Hepatocyte (in vitro differentiated cells): ENCODE measurements around the gene TMC2. TPM values are rescaled to one million over a fixed set of nuclear protein-coding genes. Genes with fewer than 3 reads are reported as not detected.
"Not testable (repeated sequence)": the region's sequence is repeated elsewhere in the genome, so short reads cannot be mapped to it uniquely, and the experiment has no call there.

Source experiments
- DNase-seq: peaks from one replicate; pipeline ENCODE4 v3.0.0-alpha.2; 2016; ENCODE audit warnings: low spot score
- H2AFZ ChIP-seq: fragments of 200-600 bp; sonication (generic); 2 replicates; pipeline ENCODE4 v1.6.0; 2016; ENCODE audit warnings: antibody characterized with exemption, mild to moderate bottlenecking
- H3K27ac ChIP-seq: fragments of 200-600 bp; sonication (generic); 2 replicates; pipeline ENCODE4 v1.5.1; 2016; ENCODE audit warnings: mild to moderate bottlenecking
- H3K27me3 ChIP-seq: fragments of 200-600 bp; sonication (generic); 2 replicates; pipeline ENCODE4 v1.6.1; 2016
- H3K36me3 ChIP-seq: fragments of 200-600 bp; sonication (generic); replicated peaks from 2 replicates; pipeline ENCODE4 v1.5.1; 2016; ENCODE audit warnings: low read depth; ENCODE audit not compliant: insufficient read depth
- H3K4me1 ChIP-seq: fragments of 200-600 bp; sonication (generic); 2 replicates; pipeline ENCODE4 v1.5.1; 2016; ENCODE audit warnings: mild to moderate bottlenecking, moderate library complexity; ENCODE audit not compliant: insufficient read depth
- H3K4me2 ChIP-seq: fragments of 200-600 bp; sonication (generic); 2 replicates; pipeline ENCODE4 v1.6.0; 2016
- H3K4me3 ChIP-seq: fragments of 200-600 bp; sonication (generic); 2 replicates; pipeline ENCODE4 v1.5.1; 2016; ENCODE audit warnings: mild to moderate bottlenecking
- H3K79me2 ChIP-seq: fragments of 200-600 bp; sonication (generic); 2 replicates; pipeline ENCODE4 v1.6.0; 2017; ENCODE audit warnings: mild to moderate bottlenecking
- H3K9me2 ChIP-seq: fragments of 200-600 bp; sonication (generic); replicated peaks from 2 replicates; pipeline ENCODE4 v1.6.0; 2017; ENCODE audit warnings: mild to moderate bottlenecking; ENCODE audit not compliant: insufficient read depth
- H3K9me3 ChIP-seq: fragments of 200-600 bp; sonication (generic); 2 replicates; pipeline ENCODE4 v1.5.1; 2016; ENCODE audit warnings: low read depth, mild to moderate bottlenecking
- H4K20me1 ChIP-seq: fragments of 200-600 bp; sonication (generic); 2 replicates; pipeline ENCODE4 v1.6.0; 2016; ENCODE audit warnings: mild to moderate bottlenecking; ENCODE audit not compliant: insufficient read depth, poor library complexity, severe bottlenecking
- EZH2 ChIP-seq: fragments of 200-600 bp; sonication (generic); IDR thresholded peaks from 2 replicates; pipeline ENCODE4 v1.6.1; 2016; ENCODE audit warnings: antibody characterized with exemption, mild to moderate bottlenecking, borderline replicate concordance
- EZH2phosphoT487 ChIP-seq: fragments of 200-600 bp; sonication (generic); IDR thresholded peaks from one replicate; pipeline ENCODE4 v1.6.1; 2018; ENCODE audit warnings: antibody characterized with exemption, mild to moderate bottlenecking, low read depth, moderate library complexity; ENCODE audit not compliant: unreplicated experiment, severe bottlenecking
- WGBS: methylation state at CpG from one replicate; pipeline ENCODE4 v1.1.6; 2016; ENCODE audit warnings: low lambda C conversion rate; ENCODE audit errors: missing lambda C conversion rate; 5-methylcytosine and 5-hydroxymethylcytosine counted together
- polyA plus RNA-seq: library from polyadenylated mRNA; unstranded; fragments of >200 nt; fragmentation: Nextera tagmentation; extraction: Ambion mirVana; gene quantifications from 2 replicates; pipeline ENCODE4 v1.2.1, GENCODE V29; 2016
- total RNA-seq: library from RNA; depleted of rRNA; stranded (reverse); fragments of >200 nt; gene quantifications from 2 replicates; pipeline ENCODE4 v1.2.3, GENCODE V29; 2014
- TF ChIP-seq, protein P1 (sequence below): fragments of 200-600 bp; sonication (generic); IDR thresholded peaks from 2 replicates; pipeline ENCODE4 v1.5.1; 2016; ENCODE audit warnings: antibody characterized with exemption, mild to moderate bottlenecking; ENCODE audit not compliant: poor library complexity

The TMC2 gene
- total and polyA plus RNA-seq, 2 experiments from 2014 or later = not detected

DNA sequence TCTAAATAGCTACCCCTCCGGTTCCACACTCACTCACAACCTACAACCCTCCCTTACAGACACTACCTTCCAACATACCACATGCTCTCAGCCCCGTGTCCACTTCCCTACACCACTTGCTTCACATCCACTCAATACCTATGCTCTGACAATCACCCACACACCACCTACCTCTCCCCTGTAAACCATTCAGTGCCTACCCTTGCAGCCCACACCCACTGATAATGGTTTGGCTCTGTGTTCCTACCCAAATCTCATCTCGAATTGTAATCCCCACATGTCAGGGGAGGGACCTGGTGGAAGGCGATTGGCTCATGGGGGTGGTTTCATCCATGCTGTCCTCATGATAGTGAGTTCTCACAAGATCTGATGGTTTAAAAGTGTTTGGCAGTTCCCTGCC is 17.8 kb upstream of the TMC2 start:
- Histone ChIP-seq H3K79me2 (no peaks in the 10 kb centered on the region), H3K9me3 (no peaks in the 10 kb centered on the region), H3K9me2 (no peaks in the 10 kb centered on the region), H3K27me3 (no peaks in the 10 kb centered on the region), H3K27ac (no peak overlapping the region), H3K36me3 (no peaks in the 10 kb centered on the region), H4K20me1 (no peaks in the 10 kb centered on the region), H3K4me1 (no peaks in the 10 kb centered on the region), H2AFZ (no peak overlapping the region), H3K4me2 (no peak overlapping the region), H3K4me3 (no peak overlapping the region)
- DNase-seq = no peak
- TF ChIP-seq, protein P1, sequence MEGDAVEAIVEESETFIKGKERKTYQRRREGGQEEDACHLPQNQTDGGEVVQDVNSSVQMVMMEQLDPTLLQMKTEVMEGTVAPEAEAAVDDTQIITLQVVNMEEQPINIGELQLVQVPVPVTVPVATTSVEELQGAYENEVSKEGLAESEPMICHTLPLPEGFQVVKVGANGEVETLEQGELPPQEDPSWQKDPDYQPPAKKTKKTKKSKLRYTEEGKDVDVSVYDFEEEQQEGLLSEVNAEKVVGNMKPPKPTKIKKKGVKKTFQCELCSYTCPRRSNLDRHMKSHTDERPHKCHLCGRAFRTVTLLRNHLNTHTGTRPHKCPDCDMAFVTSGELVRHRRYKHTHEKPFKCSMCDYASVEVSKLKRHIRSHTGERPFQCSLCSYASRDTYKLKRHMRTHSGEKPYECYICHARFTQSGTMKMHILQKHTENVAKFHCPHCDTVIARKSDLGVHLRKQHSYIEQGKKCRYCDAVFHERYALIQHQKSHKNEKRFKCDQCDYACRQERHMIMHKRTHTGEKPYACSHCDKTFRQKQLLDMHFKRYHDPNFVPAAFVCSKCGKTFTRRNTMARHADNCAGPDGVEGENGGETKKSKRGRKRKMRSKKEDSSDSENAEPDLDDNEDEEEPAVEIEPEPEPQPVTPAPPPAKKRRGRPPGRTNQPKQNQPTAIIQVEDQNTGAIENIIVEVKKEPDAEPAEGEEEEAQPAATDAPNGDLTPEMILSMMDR = no peak
- TF ChIP-seq EZH2 (no peak), EZH2phosphoT487 (no peak)
- 80% methylated on average over 4 of the region's 4 CpGs for WGBS

DNA sequence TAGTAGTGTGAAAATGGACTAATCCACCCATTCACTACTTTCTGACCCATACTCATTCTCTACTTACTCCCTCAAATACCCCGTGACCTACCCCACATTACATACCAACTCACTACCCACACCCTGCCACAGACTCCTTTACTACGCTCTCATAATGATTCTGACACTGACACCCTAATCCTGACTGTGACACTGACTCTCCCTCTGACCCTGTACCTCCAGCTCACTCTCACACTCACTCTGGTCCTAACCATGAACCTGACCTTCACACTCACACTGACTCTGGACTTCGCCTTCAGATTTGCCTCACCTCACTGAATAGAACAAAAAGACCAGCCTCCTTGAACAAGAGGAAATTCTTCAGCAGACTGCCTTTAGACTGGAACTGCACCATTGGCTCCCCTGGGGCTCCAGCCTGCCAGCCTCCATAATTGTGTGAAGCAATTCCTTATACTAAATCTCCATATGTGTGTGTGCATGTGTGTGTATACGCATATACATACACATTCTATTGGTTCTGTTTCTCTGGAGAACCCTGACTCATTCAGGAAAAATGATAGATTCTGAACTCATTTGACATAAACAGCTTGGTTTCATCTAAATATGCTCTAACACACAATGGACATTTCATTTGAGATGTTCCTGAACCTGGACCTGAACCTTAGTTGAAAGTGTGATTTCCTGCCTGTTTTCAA is 17.1 kb upstream of the TMC2 start:
- DNase-seq = no peak
- H3K27me3 ChIP-seq = no peaks in the 10 kb centered on the region
- no peak overlapping the region for H3K27ac ChIP-seq
- H3K9me2 ChIP-seq = no peaks in the 10 kb centered on the region
- WGBS = 83% methylated on average over 4 of the region's 4 CpGs
- no peaks in the 10 kb centered on the region for H4K20me1 ChIP-seq
- no peaks in the 10 kb centered on the region for H3K4me1 ChIP-seq
- H3K4me3 ChIP-seq = no peak overlapping the region
- H2AFZ ChIP-seq = no peak overlapping the region
- H3K36me3 ChIP-seq = no peaks in the 10 kb centered on the region
- H3K9me3 ChIP-seq = no peaks in the 10 kb centered on the region
- H3K4me2 ChIP-seq = no peak overlapping the region
- TF ChIP-seq, protein P1 = no peak
- TF ChIP-seq EZH2phosphoT487 (no peak), EZH2 (no peak)
- no peaks in the 10 kb centered on the region for H3K79me2 ChIP-seq

DNA sequence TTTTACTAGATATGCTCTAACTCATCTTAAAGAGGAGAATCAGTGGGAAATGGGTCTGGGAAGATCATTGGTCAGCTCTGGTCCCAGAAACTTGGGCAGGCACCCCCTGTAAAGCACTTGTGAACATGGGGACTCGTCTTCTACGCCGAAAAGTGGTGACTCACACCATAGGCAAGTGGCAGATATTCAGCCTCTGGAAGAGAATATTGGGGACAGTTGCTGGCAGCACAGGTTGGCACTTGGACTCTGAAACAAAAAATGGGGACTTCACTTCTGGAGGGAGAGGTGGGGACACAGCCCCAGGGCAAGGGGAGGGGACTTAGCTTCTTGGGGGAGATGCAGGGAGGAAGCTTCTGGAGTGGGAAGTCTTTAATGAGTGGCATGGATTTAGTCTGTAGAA is 15.8 kb upstream of the TMC2 start:
- Histone ChIP-seq H3K27ac (no peak overlapping the region), H3K79me2 (no peaks in the 10 kb centered on the region), H3K4me2 (no peak overlapping the region), H3K9me2 (no peaks in the 10 kb centered on the region), H3K4me1 (peaks cover 3% of the 10 kb centered on the region), H2AFZ (no peak overlapping the region), H3K27me3 (no peaks in the 10 kb centered on the region), H3K9me3 (no peaks in the 10 kb centered on the region), H3K36me3 (no peaks in the 10 kb centered on the region), H3K4me3 (no peak overlapping the region), H4K20me1 (no peaks in the 10 kb centered on the region)
- DNase-seq = no peak
- TF ChIP-seq EZH2 = no peak
- no peak for TF ChIP-seq EZH2phosphoT487
- 97% methylated on average over 3 of the region's 3 CpGs for WGBS

DNA sequence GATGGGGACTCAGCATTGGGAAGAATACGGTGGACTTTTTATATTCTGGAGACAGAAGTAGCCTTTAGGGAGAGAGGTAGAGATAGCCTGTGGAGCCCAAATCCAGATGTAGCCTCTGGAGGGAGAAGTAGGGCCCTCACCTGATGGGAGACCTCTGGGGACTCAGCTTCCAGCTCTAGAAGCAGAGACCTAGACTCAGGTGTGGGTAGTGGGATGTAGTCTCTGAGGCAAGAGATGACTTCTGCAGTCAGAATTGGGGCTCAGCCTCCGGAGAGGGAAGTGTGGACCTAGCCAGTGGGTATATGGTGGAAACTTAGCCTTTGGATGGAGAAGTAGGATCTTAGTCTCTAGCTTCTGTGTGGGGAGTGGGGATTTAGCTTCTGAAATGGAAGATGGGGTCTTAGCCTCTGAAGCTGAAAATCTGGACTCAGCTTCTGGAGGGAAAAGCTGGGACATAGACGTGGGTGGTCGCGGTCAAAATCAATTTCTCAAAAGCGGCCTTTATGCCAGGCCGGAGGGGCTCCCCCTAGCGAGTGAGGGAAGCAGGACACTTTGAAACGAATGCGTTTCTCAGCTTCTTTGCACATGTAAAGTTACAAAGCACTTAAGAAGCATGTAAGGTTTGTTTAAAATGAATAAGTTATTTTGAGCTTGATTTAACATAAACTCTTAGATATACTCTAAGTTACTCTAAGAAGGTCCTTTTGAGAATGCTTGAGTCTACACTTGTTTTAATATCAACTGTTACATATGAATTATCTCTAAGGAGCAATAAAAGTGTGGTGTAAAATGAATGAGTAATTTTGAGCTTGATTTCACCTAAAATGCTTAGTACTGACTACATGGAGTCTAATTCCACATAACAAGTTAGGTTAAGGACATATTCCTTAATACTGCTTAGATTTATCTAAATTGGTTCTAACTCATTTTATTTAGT is 14.7 kb upstream of the TMC2 start:
- no peak overlapping the region for H3K27ac ChIP-seq
- H3K9me2 ChIP-seq = no peaks in the 10 kb centered on the region
- no peaks in the 10 kb centered on the region for H3K9me3 ChIP-seq
- DNase-seq = peak; percentile 56
- H3K4me1 ChIP-seq = peaks cover 3% of the 10 kb centered on the region
- H3K4me2 ChIP-seq = no peak overlapping the region
- no peaks in the 10 kb centered on the region for H4K20me1 ChIP-seq
- H3K36me3 ChIP-seq = no peaks in the 10 kb centered on the region
- no peaks in the 10 kb centered on the region for H3K79me2 ChIP-seq
- H2AFZ ChIP-seq = no peak overlapping the region
- H3K4me3 ChIP-seq = no peak overlapping the region
- WGBS = 23% methylated on average over 10 of the region's 10 CpGs
- no peaks in the 10 kb centered on the region for H3K27me3 ChIP-seq
- no peak for TF ChIP-seq EZH2
- TF ChIP-seq, protein P1 = peak; percentile 70

DNA sequence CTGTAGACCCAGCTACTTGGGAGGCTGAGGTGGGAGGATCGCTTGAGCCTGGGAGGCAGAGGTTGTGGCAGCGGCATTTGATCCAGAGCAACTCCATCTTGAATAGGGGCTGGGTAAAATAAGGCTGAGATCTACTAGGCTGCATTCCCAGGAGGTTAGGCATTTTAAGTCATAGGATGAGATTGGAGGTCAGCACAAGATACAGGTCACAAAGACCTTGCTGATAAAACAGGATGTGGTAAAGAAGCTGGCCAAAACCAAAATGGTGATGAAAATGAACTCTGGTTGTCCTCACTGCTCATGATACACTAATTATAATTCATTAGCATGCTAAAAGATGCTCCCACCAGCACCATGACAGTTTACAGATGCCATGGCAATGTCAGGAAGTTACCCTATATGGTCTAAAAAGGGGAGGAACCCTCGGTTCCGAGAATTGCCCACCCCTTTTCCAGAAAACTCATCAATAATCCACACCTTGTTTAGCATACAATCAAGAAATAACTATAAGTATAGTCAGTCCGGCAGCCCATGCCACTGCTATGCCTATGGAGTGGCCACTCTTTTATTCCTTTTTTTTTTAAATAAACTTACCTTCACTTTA is 13.4 kb upstream of the TMC2 start:
- not testable (repeated sequence) for H4K20me1 ChIP-seq, H3K4me3 ChIP-seq, H3K9me2 ChIP-seq, H3K79me2 ChIP-seq, H3K27ac ChIP-seq, H3K36me3 ChIP-seq, H3K4me2 ChIP-seq, DNase-seq, H3K9me3 ChIP-seq, H2AFZ ChIP-seq, H3K4me1 ChIP-seq, H3K27me3 ChIP-seq
- WGBS = 90% methylated on average over 5 of the region's 5 CpGs
